Dermis microvascular lymphatic vessel endothelial cell (primary cell): ENCODE results near the gene ARHGEF4. TPM values are rescaled to one million over a fixed set of nuclear protein-coding genes. Genes with fewer than 3 reads are reported as not detected.
"Not testable (repeated sequence)": the region's sequence is repeated elsewhere in the genome, so short reads cannot be mapped to it uniquely, and the experiment has no call there.

ENCODE experiments used
- DNase-seq, 2 donors: peaks; one replicate each; pipeline versions ENCODE4 v3.0.0 to v3.0.0-alpha.2; 2010; ENCODE audit warnings: low read depth in 2 of 2
- total RNA-seq: library from RNA; depleted of rRNA; stranded (reverse); fragments of >200 nt; gene quantifications from 2 replicates; pipeline ENCODE4 v1.2.1, GENCODE V29; 2014

ARHGEF4 gene
- total RNA-seq, 1 donor from 2014 or later = 0.26 TPM

DNA sequence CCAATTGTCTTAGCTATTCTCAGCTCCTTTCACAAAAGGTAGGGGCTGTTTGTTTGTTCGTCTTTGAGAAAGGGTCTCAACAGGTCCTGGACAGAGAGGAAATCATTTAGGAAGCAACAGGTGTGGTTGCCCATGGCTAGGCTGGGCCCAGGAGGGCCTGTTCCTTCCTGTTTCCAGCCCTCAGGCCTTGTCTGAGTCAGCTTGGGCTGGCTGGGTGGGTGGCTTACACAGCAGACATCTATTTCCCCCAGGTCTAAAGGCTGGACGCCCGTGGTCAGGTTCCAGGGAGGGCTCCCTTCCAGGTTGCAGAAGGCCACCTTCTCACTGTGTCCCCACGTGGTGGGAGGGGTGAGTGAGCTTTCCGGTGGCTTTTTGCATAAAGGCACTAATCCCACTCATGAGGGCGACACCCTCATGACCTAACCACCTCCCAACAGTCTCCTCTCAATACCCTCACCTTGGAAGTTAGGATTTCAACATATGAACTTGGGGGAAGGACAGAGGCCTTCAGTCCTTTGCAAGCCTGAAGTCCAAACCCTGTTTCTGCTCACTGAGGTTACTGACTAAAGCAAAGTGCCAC lies 45.5 kb downstream of the ARHGEF4 start:
- DNase-seq = no peak

DNA sequence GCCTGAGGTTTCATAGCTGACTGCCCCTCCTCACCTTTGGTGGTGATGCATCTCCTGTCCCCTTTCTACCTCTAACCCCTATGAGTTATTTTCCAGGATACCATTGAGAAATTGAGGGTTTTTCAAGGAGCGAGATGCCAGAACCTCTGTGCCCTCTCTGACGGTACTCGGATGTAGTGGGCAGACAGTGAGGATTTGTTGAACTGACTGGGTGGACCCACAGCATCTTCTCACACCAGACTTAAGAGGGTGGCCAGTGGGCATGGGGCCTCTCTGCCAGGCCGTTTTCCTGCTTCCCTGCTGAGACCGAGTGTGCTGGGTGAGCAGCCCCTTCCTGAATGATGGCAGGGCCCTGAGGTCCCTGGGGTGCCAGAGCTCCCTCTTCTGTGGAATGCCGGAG lies 46.3 kb downstream of the ARHGEF4 start:
- no peak for DNase-seq

GRCh38 chr2:130883496-130883895 lies 46.8 kb downstream of the ARHGEF4 start:
- DNase-seq = no peak

DNA sequence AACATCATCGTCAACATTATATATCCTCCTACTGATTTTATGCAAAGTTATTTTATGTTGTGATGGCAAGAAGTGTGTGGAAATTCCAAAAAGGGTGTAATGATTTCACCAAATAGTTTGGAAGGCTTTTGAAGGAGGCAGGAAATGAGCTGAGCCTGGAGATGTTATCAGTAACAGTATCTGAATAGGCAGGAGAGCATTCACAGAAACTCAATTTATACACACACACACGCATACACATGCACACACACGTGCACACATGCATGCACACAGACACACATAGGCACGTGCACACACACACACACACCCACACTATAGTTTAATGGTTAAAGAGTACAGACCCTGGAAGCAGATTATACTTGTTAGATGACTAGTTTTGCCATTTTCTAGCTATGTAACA lies 47.3 kb downstream of the ARHGEF4 start:
- no peak for DNase-seq

GRCh38 chr2:130884503-130884902 lies 47.8 kb downstream of the ARHGEF4 start:
- no peak for DNase-seq

- no peak for DNase-seq
Observed at GRCh38 chr2:130887643-130888042, 50.9 kb downstream of the ARHGEF4 start.

DNA sequence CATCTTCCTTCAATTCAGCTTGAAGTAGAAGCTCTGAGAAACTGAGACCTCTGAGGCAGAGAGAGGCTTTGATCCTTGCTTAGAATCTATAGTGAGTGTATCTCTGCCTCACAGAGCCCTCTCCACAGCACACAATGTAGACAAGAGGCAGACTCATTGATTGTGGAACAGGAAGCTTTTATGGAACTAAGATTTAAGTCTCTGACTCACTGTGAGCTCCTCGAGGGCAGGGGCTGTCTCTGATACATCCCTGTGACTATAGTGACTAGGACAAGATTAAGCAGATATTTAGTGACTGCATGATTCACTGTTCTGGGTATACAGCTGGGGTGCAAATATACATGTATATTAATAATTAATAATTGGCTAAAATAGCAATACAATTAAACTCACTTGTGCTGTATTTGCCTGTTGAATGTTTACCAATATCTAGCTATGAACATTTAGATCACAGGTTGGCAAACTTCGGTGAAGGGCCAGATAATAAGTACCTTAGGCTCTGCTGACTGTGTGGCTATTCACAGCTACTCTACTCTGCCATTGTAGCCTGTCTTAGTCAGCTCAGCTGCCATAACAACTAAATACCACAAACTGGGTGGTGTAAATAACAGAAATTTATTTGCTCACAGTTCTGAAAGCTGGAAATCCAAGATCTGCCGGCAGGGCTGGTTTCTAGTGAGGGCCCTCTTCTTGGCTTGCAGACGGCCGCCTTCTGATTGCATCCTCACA lies 54.4 kb downstream of the ARHGEF4 start:
- no peak for DNase-seq

DNA sequence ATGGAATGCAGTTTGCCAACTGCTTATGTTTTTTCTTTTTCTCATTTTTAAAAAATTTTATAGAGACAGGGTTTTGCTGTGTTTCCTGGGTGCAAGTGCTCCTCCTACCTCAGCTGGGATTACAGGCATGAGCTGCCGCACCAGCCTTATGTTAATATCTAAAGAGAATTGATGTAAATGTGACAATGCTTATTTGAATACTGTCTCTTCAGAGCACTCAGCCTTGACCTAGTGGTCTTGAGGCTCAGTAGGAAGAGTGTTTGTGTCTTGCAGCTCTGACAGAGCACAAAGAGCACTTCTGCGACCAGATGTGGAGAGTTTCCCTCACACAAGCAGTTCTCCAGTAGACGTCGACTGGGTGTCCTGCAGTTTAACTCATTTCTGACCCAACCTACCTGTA lies 55.3 kb downstream of the ARHGEF4 start:
- DNase-seq = no peak

DNA sequence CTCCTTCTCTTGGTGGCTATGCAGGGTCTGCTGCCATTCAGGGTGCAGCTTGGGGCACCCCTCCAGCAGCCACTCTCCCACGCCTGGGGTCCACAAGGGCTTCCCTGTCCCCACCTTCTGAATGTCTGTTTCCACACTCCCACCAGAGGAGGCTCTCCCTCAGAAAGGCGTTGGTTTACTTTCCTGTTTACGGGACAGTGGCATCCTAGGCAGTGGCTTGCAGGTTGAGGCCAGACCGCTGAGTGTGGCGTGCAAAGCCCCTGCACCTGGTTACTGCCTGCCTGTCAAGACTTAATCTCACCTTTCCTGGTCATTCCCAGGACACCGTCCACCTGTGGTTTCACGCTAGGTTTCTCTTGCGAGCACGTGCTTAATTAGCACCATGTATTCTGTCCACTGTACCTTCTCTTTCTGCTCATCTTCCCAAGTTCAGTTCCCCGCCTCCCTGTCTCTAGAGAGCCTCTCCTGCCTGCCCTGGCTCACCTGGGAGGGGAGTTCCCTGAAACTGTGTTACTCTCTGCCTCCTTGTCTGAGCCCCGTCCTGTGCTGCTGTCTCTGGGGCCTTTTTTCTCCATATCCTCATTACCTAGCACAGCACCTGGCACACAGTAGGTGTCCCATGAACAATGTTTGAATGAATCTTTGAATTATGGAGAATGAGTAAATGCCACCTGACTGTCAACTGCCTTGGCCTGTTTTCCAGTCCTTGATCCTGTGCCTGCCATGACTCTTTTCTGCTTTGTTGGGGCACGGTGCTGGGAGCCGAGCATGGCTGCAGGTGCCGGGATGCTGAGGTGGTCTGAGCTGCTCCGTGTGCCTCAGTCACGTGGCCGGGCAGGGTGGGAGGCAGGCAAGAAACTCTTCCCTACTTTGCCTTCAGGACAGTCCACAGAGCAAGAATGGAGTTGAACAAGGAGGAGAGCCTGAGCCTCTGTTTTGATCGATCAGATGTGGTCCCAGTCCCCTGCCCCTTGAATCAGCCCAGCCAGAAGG lies 56.4 kb downstream of the ARHGEF4 start:
- DNase-seq = no peak

DNA sequence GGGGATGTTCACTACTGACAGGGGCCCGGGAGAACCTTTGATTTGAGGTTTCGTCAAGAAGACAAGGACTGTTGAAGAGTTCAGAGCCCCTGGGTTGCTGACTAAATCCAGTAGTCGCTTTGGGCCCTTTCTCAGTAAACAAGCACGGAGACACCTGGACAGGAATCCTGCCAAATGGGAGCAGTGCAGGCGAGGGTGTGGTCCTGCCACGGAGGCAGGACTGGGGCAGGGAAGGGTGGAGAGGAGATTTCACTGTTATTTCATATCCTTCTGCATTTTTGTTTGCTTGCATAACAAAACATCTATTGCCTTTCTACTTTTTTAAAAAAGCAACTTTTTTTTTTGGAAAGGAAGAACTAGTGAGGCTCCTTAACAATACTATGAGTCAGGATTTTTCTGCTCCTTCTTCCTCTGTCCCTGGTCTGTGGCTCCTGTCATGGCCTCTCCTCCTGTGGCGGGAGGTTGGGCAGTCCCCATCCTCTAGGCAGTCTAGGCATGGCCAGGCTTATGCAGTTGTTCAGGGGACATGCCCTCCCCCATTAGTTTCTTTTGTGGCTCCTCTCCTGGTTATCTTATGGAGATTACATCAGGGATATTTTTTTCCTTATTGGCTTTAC lies 57.7 kb downstream of the ARHGEF4 start:
- no peak for DNase-seq

DNA sequence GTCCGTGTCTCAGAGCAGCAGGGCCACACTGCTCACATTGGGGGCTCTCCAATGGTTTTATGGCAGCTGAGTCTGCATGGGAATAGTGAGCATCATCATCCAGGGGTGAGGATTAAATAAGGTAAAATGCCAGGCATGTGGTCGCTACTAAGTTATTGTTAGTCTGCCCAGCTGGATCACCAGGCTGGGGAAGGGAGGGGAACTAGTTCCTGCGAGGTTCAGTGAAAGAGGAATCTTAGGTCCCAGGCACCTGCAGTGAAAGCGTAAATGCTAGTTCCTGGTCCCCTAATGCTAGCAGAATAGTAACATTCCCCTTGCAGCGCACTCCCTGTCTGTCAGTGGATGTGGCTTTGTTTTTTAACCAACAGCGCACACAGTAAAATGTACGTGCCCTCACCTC lies 60.1 kb downstream of the ARHGEF4 start:
- no peak for DNase-seq

DNA sequence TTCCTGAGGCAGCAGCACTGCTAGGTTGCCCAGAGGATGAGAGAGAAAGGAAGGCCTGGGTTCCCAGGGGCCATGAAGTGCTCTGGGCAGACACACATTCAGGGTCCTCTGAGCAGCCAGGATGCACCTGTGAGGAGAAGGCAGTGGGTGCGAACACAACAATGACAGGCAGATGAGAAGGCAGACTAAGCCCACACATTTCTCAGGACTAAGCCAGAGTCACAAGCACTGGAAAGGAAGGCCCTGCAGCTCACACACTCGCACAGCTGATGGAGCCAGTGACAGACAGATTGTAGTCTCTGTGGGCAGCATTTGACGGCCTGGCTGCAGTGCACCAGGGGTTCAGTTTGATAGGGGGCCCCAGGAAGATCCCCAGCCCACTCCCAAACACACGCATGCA lies 61.8 kb downstream of the ARHGEF4 start:
- no peak for DNase-seq

GRCh38 chr2:130899306-130899705 lies 62.6 kb downstream of the ARHGEF4 start:
- no peak for DNase-seq

- DNase-seq = no peak
Observed at GRCh38 chr2:130901061-130901460, 64.3 kb downstream of the ARHGEF4 start.

GRCh38 chr2:130901626-130902025 lies 64.9 kb downstream of the ARHGEF4 start:
- not testable (repeated sequence) for DNase-seq

- DNase-seq = no peak
Observed at GRCh38 chr2:130908832-130909231, 72.1 kb downstream of the ARHGEF4 start.

DNA sequence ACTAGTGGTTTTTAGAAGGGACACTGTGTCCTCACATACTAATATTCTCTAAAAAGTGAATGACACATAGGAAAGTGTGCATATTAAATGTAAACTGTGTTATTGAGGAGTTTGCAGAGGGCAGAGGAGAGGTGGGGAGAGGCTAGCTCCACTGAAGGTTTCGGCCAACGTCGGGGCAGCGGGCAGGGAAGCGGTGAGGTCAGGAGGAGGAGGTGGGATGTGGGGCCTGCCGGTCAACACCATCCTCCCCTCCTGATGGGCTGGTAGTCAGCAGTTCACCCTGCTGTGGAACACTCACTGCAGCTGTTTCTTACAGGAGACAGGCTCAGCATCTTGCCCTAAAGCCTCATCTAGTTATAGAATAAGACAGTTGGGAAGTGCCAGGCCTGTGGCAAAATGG lies 74.2 kb downstream of the ARHGEF4 start:
- no peak for DNase-seq

- no peak for DNase-seq
Observed at GRCh38 chr2:130911482-130911881, 74.8 kb downstream of the ARHGEF4 start.

DNA sequence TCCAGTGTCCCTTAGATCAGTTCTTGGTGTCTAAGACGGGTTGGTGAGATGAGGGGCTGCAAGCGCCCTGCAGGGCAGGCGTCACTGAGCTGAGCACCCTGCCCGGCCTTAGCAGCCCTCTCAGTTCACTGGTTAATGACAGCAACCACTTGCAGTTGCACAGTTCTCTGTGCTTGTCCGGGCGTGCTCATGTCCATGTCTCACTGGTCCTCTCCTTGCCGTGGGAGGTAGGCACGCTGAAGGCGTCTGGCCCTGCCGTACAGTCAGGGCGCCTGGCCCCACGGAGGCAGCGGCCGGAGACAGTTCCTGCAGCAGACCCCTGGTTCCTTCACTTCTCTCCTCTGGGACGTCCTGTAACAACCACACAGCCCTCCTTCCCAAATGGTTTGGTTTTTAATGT lies 75.3 kb downstream of the ARHGEF4 start:
- DNase-seq = no peak

DNA sequence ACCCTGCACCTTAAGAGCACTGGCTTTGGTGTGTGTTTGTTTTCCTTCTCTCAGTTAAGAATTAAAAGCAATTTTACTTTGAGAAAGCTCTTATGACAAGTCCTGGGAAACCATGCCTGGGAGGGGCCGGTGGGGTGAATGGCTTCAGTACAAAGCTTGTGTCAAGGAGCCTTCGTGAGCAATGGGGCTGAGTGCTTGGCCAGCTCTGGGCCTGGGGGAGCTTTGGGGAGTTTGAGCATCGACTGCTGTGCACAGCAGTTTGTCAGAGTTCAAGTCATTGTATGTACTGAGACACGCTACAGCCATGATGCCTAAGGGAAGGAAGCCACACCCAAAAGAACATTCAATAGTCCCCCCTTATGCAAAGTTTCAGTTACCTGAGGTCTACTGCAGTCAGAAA lies 75.8 kb downstream of the ARHGEF4 start:
- no peak for DNase-seq

GRCh38 chr2:130913891-130914290 lies 77.2 kb downstream of the ARHGEF4 start:
- DNase-seq = no peak

DNA sequence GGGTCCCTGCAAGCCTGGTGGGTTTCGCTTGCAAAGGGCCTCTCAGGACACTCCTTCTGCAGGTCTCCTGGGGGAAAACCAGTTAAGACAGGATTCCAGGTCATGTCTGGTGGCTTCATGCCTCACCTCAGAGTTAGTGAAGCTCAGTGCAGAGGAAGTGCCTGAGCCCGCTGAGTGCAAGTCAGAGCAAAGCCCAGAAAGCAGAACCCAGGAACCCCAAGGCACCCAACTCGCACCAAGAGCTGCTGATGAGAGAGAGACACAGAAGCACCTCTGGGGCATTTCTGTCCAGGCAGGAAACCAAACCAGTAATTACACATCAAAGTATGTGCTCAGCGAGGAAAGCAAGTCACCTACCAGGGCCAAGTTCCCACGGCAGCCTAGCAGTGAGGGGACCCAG lies 78.4 kb downstream of the ARHGEF4 start:
- DNase-seq = no peak
